ENCODE measurements around the gene AGAP3.

Gene AGAP3

GRCh38 chr7:151168003-151168786 is 81.9 kb downstream of the AGAP3 start:
- peak in 1 of 2 donors; percentile 14 for DNase-seq (ENCODE audit: low read depth in 2 of 2)
- H3K4me3 ChIP-seq (replicated peaks in 1 of 2; ENCODE audit: low read depth in 2 of 2, low read length in 2 of 2): peak overlapping the region in 1 of 2 donors; percentile 14
- TF ChIP-seq, protein P1, sequence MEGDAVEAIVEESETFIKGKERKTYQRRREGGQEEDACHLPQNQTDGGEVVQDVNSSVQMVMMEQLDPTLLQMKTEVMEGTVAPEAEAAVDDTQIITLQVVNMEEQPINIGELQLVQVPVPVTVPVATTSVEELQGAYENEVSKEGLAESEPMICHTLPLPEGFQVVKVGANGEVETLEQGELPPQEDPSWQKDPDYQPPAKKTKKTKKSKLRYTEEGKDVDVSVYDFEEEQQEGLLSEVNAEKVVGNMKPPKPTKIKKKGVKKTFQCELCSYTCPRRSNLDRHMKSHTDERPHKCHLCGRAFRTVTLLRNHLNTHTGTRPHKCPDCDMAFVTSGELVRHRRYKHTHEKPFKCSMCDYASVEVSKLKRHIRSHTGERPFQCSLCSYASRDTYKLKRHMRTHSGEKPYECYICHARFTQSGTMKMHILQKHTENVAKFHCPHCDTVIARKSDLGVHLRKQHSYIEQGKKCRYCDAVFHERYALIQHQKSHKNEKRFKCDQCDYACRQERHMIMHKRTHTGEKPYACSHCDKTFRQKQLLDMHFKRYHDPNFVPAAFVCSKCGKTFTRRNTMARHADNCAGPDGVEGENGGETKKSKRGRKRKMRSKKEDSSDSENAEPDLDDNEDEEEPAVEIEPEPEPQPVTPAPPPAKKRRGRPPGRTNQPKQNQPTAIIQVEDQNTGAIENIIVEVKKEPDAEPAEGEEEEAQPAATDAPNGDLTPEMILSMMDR (IDR thresholded peaks at IDR 0.05; ENCODE audit: low read depth, low read length): peak; percentile 19

DNA sequence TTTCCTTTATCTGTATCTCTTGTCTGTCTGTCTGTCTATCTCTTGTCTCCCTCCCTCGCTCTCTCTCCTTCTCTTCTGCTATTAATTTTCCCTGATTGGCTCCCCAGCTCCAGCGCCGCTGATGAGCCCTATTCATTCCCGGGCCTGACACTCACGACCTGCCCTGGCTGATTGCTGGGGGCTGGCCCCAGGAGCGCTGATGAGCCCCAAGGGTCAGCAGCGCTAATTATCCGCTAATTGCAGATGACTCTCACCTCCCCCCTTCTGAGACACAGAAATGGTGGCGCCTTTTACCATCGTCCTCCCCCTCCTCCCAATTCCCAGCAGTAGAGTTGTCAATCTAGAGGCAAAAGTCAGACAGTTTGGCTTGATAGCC is 82.5 kb downstream of the AGAP3 start:
- no peak overlapping the region for H3K4me3 ChIP-seq (replicated peaks in 1 of 2; ENCODE audit: low read depth in 2 of 2, low read length in 2 of 2)
- TF ChIP-seq, protein P1 (IDR thresholded peaks at IDR 0.05; ENCODE audit: low read depth, low read length): no peak
- no peak for DNase-seq (ENCODE audit: low read depth in 2 of 2)

GRCh38 chr7:151172273-151173141 is 86.2 kb downstream of the AGAP3 start:
- no peak overlapping the region for H3K4me3 ChIP-seq (replicated peaks in 1 of 2; ENCODE audit: low read depth in 2 of 2, low read length in 2 of 2)
- TF ChIP-seq, protein P1 (IDR thresholded peaks at IDR 0.05; ENCODE audit: low read depth, low read length): peak; percentile 100
- DNase-seq (ENCODE audit: low read depth in 2 of 2): peak; percentile 66 to 73

- no peak overlapping the region for H3K4me3 ChIP-seq (replicated peaks in 1 of 2; ENCODE audit: low read depth in 2 of 2, low read length in 2 of 2)
- no peak for DNase-seq (ENCODE audit: low read depth in 2 of 2)
- TF ChIP-seq, protein P1 (IDR thresholded peaks at IDR 0.05; ENCODE audit: low read depth, low read length): no peak
Measured at GRCh38 chr7:151173386-151174245, 87.3 kb downstream of the AGAP3 start.

GRCh38 chr7:151174246-151175046 is 88.2 kb downstream of the AGAP3 start:
- TF ChIP-seq, protein P1 (IDR thresholded peaks at IDR 0.05; ENCODE audit: low read depth, low read length): no peak
- DNase-seq (ENCODE audit: low read depth in 2 of 2): peak; percentile 31 to 41

More at GRCh38 chr7:151174246-151175046, 88.2 kb downstream of the AGAP3 start:
- H3K4me3 ChIP-seq (replicated peaks in 1 of 2; ENCODE audit: low read depth in 2 of 2, low read length in 2 of 2): no peak overlapping the region
